ENCODE measurements around the gene UGP2.

GRCh38 chr2:63894167-63894566 lies 52.5 kb downstream of the UGP2 start:
- TF ChIP-seq CTCF (conservative IDR thresholded peaks at IDR 0.05; ENCODE audit: low read depth, low read length), result no peak
- no peak for TF ChIP-seq EZH2 (IDR thresholded peaks at IDR 0.05; ENCODE audit: low read length, unreplicated experiment)

Data from PC-3 (cell line).